HG03520 (cell line): ENCODE measurements around the gene ZNF205.

Source experiments
- ATAC-seq: cut with Tn5 transposase; IDR thresholded peaks from one replicate; pipeline ENCODE4 v1.9.1; 2021; ENCODE audit warnings: mild to moderate bottlenecking, moderate library complexity; ENCODE audit not compliant: unreplicated experiment

ZNF205 gene

DNA sequence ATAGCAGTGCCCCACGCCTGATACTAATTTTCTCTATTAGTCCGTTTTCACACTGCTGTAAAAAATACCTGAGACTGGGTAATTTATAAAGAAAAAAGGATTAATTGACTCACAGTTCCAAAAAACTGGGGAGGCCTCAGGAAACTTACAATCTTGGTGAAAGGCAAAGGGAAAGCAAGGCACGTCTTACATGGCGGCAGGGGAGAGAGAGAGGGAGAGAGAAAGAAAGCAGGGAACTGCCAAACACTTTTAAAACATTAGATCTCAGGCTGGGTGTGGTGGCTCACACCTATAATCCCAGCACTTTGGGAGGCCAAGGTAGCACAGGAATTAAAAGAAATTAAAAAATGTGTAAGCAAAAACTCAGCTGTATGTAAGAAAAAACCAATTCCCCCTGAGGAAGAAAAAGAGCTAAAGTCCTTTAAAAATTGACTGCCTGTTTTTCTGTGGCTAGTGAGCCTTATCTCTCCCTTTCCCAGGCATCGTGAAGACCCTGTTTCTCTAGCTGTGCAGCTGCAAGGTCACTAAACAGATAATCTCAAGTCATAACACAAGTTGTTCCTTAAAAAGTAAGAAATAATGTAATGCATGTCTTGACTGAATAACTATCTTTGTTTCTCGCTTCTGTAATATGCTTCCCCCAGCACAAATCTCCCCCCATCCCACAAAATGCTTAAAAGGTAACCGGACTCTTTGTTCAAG lies 27.3 kb upstream of the ZNF205 start:
- ATAC-seq: no peak

DNA sequence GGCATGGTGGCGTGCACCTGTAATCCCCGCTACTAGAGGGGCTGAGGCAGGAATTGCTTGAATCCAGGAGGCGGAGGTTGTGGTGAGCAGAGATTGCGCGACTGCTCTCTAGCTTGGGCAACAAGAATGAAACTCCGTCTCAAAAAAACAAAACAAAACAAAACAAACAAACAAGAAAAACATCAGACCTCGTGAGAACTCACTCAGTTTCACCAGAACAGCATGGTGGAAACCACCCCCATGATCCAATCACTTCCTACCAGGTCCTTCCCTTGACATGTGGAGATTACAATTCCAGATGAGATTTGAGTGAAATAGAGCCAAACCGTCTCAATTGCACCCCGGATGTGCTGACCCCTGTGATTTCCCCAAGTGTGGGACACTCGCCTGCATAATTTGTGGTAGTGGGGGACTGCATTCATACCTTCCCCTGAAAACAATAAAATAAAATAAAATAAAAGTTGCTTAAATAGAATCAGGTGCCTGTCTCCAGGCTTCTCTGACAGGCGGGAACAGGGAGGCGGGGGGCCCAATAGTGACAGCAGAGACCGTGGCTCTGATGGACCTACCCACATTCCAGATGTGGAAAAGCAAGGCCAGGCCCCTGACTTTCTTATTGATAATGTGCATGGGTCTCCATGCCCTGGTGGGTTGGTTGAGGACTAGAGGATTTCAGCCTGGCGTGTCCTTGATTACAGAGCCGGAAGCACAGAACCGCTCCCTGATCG lies 26.4 kb upstream of the ZNF205 start:
- no peak for ATAC-seq

DNA sequence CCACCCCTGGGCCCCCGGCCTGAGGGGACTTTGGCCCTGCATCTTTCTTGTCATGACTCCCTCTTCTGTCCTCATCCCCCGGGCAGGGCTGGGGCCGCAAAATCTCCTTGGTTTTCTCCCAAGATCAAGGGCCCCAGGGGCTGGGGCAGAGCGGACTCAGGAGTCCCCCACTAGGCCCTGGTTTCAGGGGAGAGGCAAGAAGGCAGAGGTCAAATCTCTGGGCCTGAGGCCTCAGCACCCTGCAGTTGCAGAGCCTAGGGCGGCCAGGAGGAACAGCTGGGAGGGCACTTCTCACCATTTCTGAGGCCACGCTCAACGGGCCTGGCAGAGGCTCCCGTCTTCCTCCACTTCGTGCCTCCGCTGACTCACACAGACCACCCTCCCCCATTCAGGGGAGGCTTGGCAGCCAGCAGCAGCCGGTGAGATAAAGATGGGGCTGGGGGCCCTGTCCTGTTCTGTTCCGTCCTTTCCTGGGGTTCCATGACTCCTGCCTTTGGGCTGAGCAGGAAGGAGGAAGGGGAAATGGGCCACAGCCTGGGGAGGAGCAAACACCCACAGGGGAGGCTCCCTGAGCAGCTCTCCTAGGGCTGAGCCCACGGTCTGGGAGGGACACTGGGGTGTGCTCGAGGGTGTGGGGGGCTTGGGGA lies 25.7 kb upstream of the ZNF205 start:
- no peak for ATAC-seq

DNA sequence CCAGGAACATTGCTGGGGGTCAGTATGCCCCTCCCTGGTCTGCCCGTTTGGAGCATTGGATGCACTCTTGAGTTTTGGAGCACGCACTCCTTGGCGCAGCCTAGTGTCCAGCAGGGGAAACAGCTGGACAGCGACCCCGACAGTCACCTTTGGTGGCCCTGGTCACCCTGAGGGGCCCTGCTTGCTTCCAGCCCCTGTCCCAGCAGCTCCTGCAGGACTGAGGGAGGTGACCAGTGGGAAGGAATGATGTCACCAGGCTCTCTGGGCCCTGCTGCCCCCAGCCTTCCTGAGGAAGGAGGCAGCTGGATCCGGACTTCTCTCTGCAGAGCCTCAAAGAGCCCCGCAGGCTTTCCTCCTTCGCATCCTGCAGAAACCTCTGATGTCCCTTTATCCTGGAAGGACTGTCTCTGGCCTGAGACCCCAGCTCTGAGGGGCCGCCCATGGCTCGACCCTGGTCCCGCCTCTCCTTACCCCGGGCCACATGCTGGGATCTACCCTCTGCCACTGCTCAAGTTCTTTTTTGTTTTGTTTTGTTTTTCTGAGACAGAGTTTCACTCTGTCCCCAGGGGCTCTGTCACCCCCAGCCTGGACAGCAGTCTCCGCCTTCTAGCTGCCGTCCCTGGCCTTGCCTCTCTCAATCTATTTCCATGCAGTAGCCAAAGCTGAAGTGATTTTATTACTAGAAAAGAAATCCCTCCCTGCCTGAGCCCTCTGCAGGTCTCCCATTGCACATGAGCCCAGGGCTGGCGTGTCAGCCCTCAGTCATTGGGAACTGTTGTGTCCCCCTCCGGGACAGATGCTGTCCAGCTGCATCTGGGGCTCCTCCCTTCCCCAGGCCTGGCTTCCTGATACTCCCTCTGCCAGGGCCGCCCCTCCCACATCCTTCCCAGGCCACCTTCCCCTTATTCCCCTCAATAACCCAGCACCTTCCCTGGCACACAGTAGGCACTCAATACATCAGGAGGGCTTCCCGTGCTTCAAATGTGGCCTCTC lies 24.8 kb upstream of the ZNF205 start:
- ATAC-seq: no peak

DNA sequence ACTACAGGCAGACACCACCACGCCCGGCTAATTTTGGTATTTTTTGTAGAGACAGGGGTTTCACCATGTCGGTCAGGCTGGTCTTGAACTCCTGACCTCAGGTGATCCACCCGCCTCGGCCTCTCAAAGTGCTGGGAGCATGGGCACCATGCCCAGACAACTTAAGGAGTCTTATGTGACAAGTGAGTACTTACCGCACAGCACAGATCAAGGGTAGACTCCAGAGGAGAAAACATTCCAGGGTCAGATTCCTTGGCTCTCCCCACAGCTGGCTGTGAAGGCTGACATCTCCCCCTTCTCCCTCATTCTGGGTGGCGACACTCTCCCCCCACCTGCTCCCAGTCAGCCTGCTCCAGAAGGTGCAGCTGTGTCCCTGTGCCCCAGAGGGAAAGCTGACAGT lies 23.9 kb upstream of the ZNF205 start:
- ATAC-seq: no peak

DNA sequence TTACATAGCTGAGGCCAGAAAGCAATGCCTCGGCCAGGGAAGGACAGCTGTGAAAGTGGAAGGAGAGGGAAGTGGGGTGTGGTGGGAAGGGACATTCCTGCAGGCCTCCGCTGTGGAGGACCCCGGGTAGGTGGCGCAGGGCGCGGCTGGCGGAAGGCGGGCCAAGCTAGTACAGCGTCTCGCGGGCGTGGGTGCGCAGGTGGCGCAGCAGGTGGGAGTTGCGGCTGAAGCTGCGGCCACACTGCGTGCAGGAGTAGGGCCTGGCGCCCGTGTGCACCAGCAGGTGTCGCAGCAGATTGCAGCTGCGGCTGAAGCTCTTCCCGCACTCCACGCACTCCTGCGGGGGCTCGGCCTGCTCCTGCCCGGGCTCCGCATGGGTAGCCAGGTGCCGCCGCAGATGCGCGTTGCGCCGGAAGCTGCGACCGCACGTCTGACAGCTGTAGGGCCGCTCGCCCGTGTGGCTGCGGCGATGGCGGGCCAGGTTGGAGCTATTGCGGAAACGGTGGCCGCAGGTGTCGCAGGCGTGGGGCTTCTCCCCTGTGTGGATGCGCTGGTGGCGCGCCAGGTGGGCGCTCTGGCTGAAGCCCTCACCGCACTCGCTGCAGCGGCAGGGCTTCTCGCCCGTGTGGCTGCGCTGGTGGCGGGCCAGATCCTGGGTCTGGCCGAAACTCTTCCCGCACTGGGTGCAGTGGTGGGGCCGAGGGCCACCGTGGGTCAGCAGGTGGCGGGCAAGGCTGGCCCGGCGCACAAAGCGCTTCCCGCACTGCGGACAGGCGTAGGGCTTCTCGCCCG lies 23.3 kb upstream of the ZNF205 start:
- ATAC-seq: no peak

DNA sequence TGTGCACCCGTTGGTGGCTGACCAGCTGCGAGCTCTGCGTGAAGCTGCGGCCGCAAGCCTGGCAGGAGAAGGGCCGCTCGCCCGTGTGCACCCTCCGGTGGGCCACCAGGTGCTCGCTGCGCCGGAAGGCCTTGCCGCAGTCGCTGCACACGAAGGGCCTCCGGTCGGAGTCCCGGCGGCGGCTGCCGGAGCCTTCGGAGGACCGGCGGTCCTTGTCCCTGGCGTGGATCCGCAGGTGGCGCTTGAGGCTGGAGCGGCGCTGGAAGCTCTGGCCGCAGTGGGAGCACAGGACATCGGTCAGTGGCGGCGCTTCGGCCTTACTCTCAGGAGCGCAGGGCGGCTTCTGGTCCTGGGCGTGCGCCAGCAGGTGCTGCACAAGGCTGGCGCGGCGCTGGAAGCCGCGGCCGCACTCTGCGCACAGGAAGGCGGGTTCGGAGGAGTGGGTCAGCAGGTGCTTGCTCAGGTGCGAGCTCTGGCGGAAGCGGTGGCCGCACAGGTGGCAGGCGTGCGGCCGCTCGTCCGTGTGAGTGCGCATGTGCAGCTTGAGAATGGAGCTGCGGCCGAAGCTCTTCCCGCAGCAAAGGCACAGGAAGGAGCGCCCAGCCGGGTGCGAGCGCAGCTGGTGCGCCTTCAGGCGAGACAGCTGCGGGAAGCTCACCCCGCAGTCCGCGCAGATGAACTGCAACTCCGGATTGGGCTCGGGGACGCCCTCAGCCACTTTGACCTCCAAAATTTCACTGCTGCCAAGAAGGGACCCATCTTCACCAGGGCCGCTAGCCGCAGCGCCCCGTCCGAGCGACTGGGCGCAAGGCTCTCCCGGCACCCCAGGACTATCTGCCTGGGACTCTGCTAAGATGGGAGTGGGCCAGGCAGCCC lies 22.4 kb upstream of the ZNF205 start:
- ATAC-seq: no peak

DNA sequence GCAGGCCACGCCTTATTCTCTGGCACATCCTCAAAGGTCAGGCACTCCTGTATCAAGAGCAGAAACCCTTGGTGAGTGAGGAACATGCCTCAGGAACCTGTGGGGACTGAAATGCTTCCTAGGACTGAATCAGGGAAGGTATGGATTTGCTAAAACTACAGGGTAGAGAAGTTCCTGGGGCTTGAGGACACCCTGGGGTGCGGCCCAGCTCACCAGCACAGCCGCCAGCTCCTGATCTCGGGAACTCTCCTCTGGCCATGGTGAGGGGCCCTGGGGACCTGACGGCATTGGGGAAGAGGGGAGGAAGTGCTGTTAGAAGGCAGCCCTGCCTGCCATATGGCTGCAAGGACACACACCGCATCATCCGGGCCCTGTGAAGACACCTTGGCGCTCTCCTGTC lies 20.8 kb upstream of the ZNF205 start:
- no peak for ATAC-seq

DNA sequence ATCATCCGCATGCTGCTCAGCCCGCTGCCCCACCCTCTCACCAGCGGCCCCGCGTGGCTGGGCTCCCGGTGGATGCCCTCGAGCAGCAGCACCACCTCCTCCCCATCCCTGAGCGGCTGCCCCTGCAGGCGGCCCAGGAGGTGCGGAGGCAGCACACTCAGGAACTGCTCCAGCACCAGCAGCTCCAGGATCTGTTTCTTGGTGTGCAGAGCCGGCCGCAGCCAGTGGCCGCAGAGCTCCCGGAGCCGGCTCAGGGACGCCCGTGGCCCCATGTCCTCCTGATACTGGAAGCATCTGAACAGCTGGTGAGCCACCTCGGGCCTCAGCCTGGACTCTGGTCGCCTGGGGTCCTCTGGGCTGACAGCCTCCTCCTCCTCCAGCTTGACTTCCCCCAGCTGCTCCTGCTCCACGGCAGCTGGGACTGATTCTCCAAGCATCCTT lies 19.9 kb upstream of the ZNF205 start:
- no peak for ATAC-seq

DNA sequence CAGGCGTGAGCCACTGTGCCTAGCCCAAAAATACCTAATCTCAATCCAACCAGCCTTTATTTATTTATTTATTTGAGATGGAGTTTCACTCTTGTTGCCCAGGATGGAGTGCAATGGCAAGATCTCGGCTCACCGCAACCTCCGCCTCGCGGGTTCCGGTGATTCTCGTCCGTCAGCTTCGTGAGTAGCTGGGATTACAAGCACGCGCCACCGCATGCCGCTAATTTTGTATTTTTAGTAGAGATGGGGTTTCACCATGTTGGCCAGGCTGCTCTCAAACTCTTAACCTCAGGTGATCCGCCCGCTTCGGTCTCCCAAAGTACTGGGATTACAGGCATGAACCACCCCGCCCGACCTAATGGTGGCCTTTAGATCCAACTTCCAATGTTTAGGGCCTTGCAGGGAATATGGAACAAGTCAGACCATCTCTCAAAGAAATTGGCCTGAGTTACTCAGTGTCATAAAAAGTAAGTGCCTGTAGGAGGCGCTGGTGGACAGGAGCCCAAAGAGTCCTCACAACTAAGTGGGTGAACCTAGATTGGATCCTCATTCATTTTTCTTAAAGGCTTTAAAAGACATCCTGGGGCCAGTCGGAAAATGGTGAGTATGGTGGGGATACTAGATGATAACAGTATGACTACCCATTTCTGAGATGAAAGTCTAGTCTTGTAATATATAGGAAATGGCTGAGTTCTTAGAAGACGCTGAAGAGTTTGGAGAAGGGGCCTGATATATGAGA lies 17.9 kb upstream of the ZNF205 start:
- no peak for ATAC-seq

DNA sequence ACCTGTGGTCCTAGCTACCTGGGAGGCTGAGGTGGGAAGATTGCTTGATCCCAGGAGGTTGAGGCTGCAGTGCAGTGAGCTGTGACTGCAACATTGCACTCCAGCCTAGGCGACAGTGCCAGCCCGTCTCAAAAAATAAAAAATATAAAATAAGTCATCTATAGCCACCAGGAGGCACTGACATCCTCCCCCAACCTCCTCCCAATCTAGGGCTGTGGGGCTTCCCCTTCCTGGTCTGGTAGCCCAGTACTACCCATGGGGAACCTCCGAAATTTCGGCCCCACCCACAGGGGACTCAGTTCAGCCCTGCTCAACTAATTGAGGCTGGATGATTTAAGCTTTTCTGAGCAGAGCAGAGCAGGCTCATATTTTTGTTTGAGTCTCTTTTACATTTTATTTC lies 16.5 kb upstream of the ZNF205 start:
- ATAC-seq: peak; percentile 55

DNA sequence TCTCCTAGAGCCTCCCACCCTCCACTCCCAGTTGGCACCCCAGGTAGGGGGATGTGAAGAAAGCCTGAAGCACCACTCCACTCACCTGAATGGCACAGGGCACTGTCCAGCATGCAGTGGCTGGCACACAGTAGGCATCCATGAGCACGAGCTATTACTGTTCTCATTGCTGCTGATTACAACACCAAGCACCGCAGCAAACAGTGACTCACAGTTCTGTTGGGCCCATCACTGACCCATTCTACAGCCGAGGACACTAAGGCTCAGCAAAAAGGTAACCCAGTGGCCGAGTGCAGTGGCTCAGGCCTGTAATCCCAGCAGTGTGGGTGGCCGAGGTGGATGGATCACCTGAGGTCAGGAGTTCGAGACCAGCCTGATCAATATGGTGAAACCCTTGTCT lies 16.0 kb upstream of the ZNF205 start:
- no peak for ATAC-seq

DNA sequence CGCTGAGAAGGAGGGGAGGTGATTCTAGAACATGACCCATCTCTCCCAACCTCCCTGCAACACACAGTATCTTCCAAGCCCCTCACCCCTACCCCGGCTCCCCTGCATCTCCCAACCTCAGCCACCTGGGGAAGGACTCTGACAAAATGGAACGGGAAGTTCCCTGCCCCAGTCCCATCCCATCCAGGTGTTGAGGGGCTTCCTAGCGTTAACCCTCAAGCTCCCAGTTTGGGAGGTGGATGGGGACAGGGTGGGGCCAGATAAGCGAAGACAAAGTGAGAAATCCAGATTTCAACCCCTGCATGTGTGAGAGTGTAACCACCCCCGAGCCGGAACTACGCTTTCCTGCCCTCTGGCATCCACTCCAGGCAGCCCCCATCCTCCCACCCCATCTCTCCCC lies 15.1 kb upstream of the ZNF205 start:
- no peak for ATAC-seq

DNA sequence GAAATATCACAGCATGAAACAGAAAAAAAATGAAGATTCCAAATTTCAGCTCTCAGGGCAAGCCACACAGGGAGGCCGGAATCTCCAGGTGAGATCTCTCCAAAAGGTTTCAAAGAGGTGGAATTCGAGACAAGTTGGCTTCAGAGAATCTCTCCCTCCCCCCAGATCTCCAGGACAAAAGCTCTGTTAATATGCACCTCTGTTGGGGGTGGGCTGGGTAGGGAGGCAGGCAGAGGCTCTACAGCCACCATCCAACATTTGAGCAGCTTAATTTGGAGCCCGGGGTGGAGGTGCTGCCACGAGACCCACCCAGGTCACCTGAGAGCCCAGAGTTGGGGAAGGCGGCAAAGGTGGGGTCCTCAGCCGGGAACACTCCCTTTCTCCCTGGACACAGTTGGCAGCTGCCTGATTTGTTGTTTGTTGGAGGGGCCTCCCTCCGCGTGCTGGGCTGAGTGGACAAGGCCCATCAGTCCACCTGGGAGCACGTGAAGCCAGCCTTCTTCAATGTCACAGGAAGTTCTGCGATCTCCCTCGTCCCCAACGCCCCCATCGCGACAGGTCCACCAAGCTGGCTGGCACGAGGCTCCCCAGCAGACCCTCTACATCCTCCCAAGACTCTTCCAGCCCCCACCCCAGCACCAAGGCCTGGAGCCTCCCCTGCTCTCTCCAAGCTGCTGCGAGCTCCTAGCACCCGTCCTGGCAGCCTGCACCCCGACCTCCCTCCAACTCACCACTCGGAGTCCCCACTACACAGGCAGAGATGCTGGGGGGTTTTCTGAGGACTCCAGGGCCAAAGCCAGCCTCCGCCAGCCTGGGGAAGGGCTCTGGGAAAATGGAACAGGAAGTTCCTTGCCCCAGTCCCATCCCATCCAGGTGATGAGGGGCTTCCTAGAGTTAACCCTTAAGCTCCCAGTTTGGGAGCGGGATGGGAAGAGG lies 13.7 kb upstream of the ZNF205 start, which contains the start of gene ZSCAN10:
Gene ZSCAN10, minus strand, starts transcription at position 836 of the 936 bp plus-strand sequence. CDS start 6,357 bp downstream, outside the sequence.
- no peak for ATAC-seq

DNA sequence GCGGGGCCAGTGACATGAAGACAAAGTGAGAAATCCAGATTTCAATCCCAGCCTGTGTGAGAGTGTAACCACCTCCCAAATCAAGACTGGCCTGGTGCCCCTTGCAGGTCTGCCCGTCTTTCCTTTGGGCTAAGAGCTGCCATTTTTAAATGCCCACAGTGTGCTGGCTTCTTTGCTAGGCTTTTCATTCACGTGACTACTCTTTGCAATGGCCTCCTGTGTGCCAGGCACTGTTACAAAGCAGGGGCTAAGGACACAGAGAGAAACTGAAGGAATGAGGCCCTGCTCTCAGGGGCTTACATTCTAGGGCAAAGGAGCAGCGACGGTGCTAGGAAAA lies 13.0 kb upstream of the ZNF205 start:
- no peak for ATAC-seq

DNA sequence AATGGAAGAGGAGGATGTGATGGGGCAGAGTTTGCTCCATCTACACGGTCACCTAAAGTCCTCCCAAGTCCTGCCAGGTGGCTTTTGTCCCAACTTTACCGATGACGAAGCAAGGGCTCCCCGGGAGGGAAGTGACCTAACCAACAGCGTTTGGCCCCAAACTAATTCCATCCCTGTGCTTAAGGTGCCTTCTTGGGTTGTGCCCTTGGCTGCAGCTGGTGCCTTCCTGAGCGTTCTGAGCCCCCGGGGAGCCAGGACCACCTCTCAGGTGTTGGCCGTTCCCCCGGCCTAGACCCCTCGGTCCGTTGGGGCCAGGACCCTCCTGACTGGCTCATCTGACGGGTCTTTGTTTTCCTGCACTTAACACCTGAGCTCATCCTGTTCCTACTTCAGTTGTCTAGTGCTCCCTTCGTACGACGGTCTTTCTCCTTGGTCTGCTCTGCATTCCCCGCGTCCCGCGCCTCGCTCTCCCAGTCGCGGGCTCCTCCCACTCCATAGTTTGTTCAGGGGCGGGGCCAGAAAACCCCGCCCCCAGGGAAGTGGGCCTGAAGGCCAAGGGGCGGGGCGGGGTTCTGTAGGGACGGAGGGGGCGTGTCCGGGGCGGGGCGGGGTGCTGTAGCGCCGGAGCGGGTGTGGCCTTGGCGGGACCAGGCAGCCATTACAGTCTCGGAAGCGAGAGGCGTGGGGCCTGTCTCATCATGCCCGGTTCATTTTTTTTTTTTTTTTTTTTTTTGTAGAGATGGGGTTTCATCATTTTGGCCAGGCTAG lies 12.5 kb upstream of the ZNF205 start:
- peak; percentile 54 for ATAC-seq
